GM23338 (cell line): Measurements from ENCODE around the gene RCVRN. TPM values are rescaled to one million over a fixed set of nuclear protein-coding genes. Genes with fewer than 3 reads are reported as not detected.

Experiments used
- ATAC-seq: fragments of 200-7000 bp; cut with Tn5 transposase; 3 replicates; pipeline ENCODE4 v1.9.1; 2020
- DNase-seq: peaks from one replicate; pipeline ENCODE4 v3.0.0-alpha.2; 2015; ENCODE audit warnings: low spot score
- H2AFZ ChIP-seq: fragments of 200-600 bp; sonication (generic); 2 replicates; pipeline ENCODE4 v1.8.0; 2016; ENCODE audit warnings: antibody characterized with exemption, mild to moderate bottlenecking, moderate library complexity
- H3F3A ChIP-seq: fragments of 200-600 bp; sonication (generic); replicated peaks from 2 replicates; pipeline ENCODE4 v1.8.0; 2017; ENCODE audit warnings: antibody characterized with exemption, mixed run types, low read depth
- H3K27ac ChIP-seq: fragments of 200-600 bp; sonication (generic); 2 replicates; pipeline ENCODE4 v1.6.1; 2016; ENCODE audit warnings: low read depth
- H3K27me3 ChIP-seq: fragments of 200-600 bp; sonication (generic); 2 replicates; pipeline ENCODE4 v1.8.0; 2016; ENCODE audit warnings: mild to moderate bottlenecking, mixed run types, moderate library complexity; ENCODE audit not compliant: insufficient read depth
- H3K36me3 ChIP-seq: fragments of 200-600 bp; sonication (generic); 2 replicates; pipeline ENCODE4 v1.8.0; 2016; ENCODE audit warnings: mild to moderate bottlenecking; ENCODE audit not compliant: insufficient read depth
- H3K4me1 ChIP-seq: fragments of 200-600 bp; sonication (generic); 2 replicates; pipeline ENCODE4 v1.8.0; 2016; ENCODE audit warnings: mild to moderate bottlenecking, moderate library complexity; ENCODE audit not compliant: insufficient read depth
- H3K4me2 ChIP-seq: fragments of 200-600 bp; sonication (generic); 2 replicates; pipeline ENCODE4 v1.7.1; 2017; ENCODE audit warnings: mixed run types
- H3K4me3 ChIP-seq: fragments of 200-600 bp; sonication (generic); 2 replicates; pipeline ENCODE4 v1.6.1; 2016; ENCODE audit warnings: mixed run types
- H3K79me2 ChIP-seq: fragments of 200-600 bp; sonication (generic); replicated peaks from 2 replicates; pipeline ENCODE4 v1.8.0; 2017; ENCODE audit warnings: mild to moderate bottlenecking; ENCODE audit not compliant: insufficient read depth
- H3K9me2 ChIP-seq: fragments of 200-600 bp; sonication (generic); 2 replicates; pipeline ENCODE4 v1.8.0; 2017; ENCODE audit not compliant: insufficient read depth
- H4K20me1 ChIP-seq: fragments of 200-600 bp; sonication (generic); replicated peaks from 2 replicates; pipeline ENCODE4 v1.8.0; 2017; ENCODE audit warnings: mild to moderate bottlenecking; ENCODE audit not compliant: insufficient read depth
- H3K27ac Mint-ChIP-seq: 2 replicates; pipeline ENCODE4 v1.8.0; 2020; ENCODE audit warnings: inconsistent platforms, mild to moderate bottlenecking, moderate library complexity, mixed read lengths
- H3K27me3 Mint-ChIP-seq: 3 replicates; pipeline ENCODE4 v1.8.0; 2022; ENCODE audit warnings: low read depth, mild to moderate bottlenecking, moderate library complexity, mixed read lengths, inconsistent platforms; ENCODE audit not compliant: insufficient read depth, poor library complexity
- H3K36me3 Mint-ChIP-seq: 3 replicates; pipeline ENCODE4 v1.8.0; 2021; ENCODE audit warnings: low read depth, mild to moderate bottlenecking, inconsistent platforms, moderate library complexity, mixed read lengths
- H3K4me1 Mint-ChIP-seq: 3 replicates; pipeline ENCODE4 v1.8.0; 2020; ENCODE audit warnings: mild to moderate bottlenecking, inconsistent platforms, mixed read lengths
- H3K4me3 Mint-ChIP-seq: 3 replicates; pipeline ENCODE4 v1.8.0; 2021; ENCODE audit warnings: moderate library complexity, mild to moderate bottlenecking, inconsistent platforms, mixed read lengths
- H3K9me3 Mint-ChIP-seq: 3 replicates; pipeline ENCODE4 v1.8.0; 2020; ENCODE audit warnings: moderate library complexity, mild to moderate bottlenecking, inconsistent platforms, mixed read lengths
- ETS1 ChIP-seq: IDR thresholded peaks from 2 replicates; pipeline ENCODE4 v1.6.1; 2016; ENCODE audit warnings: antibody characterized with exemption
- EZH2 ChIP-seq: fragments of 200-600 bp; sonication (generic); IDR thresholded peaks from one replicate; pipeline ENCODE4 v1.8.0; 2017; ENCODE audit warnings: antibody characterized with exemption, mild to moderate bottlenecking, low read depth; ENCODE audit not compliant: unreplicated experiment
- EZH2phosphoT487 ChIP-seq: fragments of 200-600 bp; sonication (generic); IDR thresholded peaks from one replicate; pipeline ENCODE4 v1.8.1; 2018; ENCODE audit warnings: antibody characterized with exemption; ENCODE audit not compliant: unreplicated experiment
- JUNB ChIP-seq: IDR thresholded peaks from one replicate; pipeline ENCODE4 v1.6.1; 2016; ENCODE audit warnings: antibody characterized with exemption; ENCODE audit not compliant: unreplicated experiment
- NANOG ChIP-seq: IDR thresholded peaks from 2 replicates; pipeline ENCODE4 v1.6.1; 2016; ENCODE audit warnings: antibody characterized with exemption, borderline replicate concordance
- POLR2AphosphoS5 ChIP-seq: IDR thresholded peaks from 2 replicates; pipeline ENCODE4 v1.6.1; 2016; ENCODE audit warnings: antibody characterized with exemption, low read depth
- STAT1 ChIP-seq: IDR thresholded peaks from one replicate; pipeline ENCODE4 v1.6.1; 2016; ENCODE audit warnings: antibody characterized with exemption; ENCODE audit not compliant: unreplicated experiment
- ZNF114 ChIP-seq: fragments of 250-450 bp; sonication (Bioruptor Pico); IDR thresholded peaks from 2 replicates; pipeline ENCODE4 v1.5.0; 2020; ENCODE audit warnings: mild to moderate bottlenecking, moderate library complexity
- ZNF331 ChIP-seq: fragments of 250-450 bp; sonication (Bioruptor Pico); IDR thresholded peaks from 2 replicates; pipeline ENCODE4 v1.5.0; 2020; ENCODE audit warnings: low read depth, mild to moderate bottlenecking, moderate library complexity
- ZNF462 ChIP-seq: fragments of 250-450 bp; sonication (Bioruptor Pico); IDR thresholded peaks from 2 replicates; pipeline ENCODE4 v1.5.0; 2020; ENCODE audit warnings: mild to moderate bottlenecking, moderate library complexity
- polyA plus RNA-seq: library from polyadenylated mRNA; unstranded; fragments of >200 nt; fragmentation: Nextera tagmentation; extraction: Ambion mirVana; gene quantifications from 2 replicates; pipeline ENCODE4 v1.2.1, GENCODE V29; 2016
- total RNA-seq: library from RNA; depleted of rRNA; stranded (reverse); fragments of >200 nt; shearing (Covaris generic); gene quantifications from 2 replicates; pipeline ENCODE4 v1.2.3, GENCODE V29; 2014
- TF ChIP-seq, protein P1 (sequence below), 2 experiments: fragments of 200-600 bp in 1 of 2; sonication (generic) in 1 of 2; conservative IDR thresholded peaks; 2 replicates each; pipeline versions ENCODE4 v1.5.1 to v1.6.1; 2016 to 2017; ENCODE audit warnings: antibody characterized with exemption in 2 of 2, low read depth in 2 of 2, mild to moderate bottlenecking in 2 of 2, moderate library complexity in 1 of 2

The RCVRN gene
- total and polyA plus RNA-seq, 2 experiments from 2014 or later = not detected

GRCh38 chr17:9855036-9855435 is 50.0 kb downstream of the RCVRN start:
- H3K4me3 Mint-ChIP-seq = no peak overlapping the region

More at GRCh38 chr17:9855036-9855435, 50.0 kb downstream of the RCVRN start:
- H3K27me3 ChIP-seq = no peaks in the 10 kb centered on the region
- H3K4me2 ChIP-seq = no peak overlapping the region
- no peak overlapping the region for H3K27ac Mint-ChIP-seq
- no peak overlapping the region for H2AFZ ChIP-seq
- H3K9me2 ChIP-seq = peaks cover 9% of the 10 kb centered on the region; the same call in 1 of the 2 replicates
- ATAC-seq = no peak
- H3K36me3 Mint-ChIP-seq = no peaks in the 10 kb centered on the region
- no peaks in the 10 kb centered on the region for H4K20me1 ChIP-seq
- H3F3A ChIP-seq = no peaks in the 10 kb centered on the region
- no peaks in the 10 kb centered on the region for H3K4me1 ChIP-seq
- no peaks in the 10 kb centered on the region for H3K36me3 ChIP-seq
- peaks cover 12% of the 10 kb centered on the region; the same call in 2 of the 3 replicates for H3K9me3 Mint-ChIP-seq
- no peak overlapping the region for H3K4me3 ChIP-seq
- DNase-seq = no peak
- TF ChIP-seq POLR2AphosphoS5 = no peak
- no peak for TF ChIP-seq ZNF114 (CRISPR knock-in tag)
- no peak for TF ChIP-seq EZH2
- TF ChIP-seq ZNF462 (CRISPR knock-in tag) = no peak
- no peak for TF ChIP-seq ZNF331
- no peak for TF ChIP-seq ETS1
- no peak for TF ChIP-seq STAT1
- no peak for TF ChIP-seq EZH2phosphoT487
- TF ChIP-seq JUNB = no peak
- no peak for TF ChIP-seq NANOG
- TF ChIP-seq, protein P1, sequence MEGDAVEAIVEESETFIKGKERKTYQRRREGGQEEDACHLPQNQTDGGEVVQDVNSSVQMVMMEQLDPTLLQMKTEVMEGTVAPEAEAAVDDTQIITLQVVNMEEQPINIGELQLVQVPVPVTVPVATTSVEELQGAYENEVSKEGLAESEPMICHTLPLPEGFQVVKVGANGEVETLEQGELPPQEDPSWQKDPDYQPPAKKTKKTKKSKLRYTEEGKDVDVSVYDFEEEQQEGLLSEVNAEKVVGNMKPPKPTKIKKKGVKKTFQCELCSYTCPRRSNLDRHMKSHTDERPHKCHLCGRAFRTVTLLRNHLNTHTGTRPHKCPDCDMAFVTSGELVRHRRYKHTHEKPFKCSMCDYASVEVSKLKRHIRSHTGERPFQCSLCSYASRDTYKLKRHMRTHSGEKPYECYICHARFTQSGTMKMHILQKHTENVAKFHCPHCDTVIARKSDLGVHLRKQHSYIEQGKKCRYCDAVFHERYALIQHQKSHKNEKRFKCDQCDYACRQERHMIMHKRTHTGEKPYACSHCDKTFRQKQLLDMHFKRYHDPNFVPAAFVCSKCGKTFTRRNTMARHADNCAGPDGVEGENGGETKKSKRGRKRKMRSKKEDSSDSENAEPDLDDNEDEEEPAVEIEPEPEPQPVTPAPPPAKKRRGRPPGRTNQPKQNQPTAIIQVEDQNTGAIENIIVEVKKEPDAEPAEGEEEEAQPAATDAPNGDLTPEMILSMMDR (conservative IDR thresholded peaks at IDR 0.05; ENCODE audit: low read depth in 2 of 2) = no peak
- peaks cover 2% of the 10 kb centered on the region for H3K27me3 Mint-ChIP-seq
- H3K27ac ChIP-seq = no peak overlapping the region
- H3K79me2 ChIP-seq = no peaks in the 10 kb centered on the region
- H3K4me1 Mint-ChIP-seq = no peaks in the 10 kb centered on the region
